GM19463 (cell line): ENCODE data around the gene NDUFA7.
"Not testable (repeated sequence)": the region's sequence is repeated elsewhere in the genome, so short reads cannot be mapped to it uniquely, and the experiment has no call there.

Experiments
- ATAC-seq: cut with Tn5 transposase; IDR thresholded peaks from one replicate; pipeline ENCODE4 v1.9.1; 2021; ENCODE audit warnings: mild to moderate bottlenecking, moderate library complexity; ENCODE audit not compliant: unreplicated experiment

The NDUFA7 gene

GRCh38 chr19:8321067-8321985, at the start of gene NDUFA7, which contains the start of gene RPS28:
Gene NDUFA7, minus strand, starts transcription at chr19:8321375. Its CDS starts 17 bp downstream, at chr19:8321358.
Gene RPS28, plus strand, starts transcription at chr19:8321496. Its CDS starts 35 bp downstream, at chr19:8321531.
- ATAC-seq: peak; percentile 91

- ATAC-seq: no peak
Observed at GRCh38 chr19:8370176-8371010, 49.2 kb upstream of the NDUFA7 start.

- ATAC-seq: no peak
Observed at GRCh38 chr19:8367327-8368001, 46.3 kb upstream of the NDUFA7 start.

GRCh38 chr19:8366961-8367326, 45.8 kb upstream of the NDUFA7 start:
- no peak for ATAC-seq

GRCh38 chr19:8366121-8366581, 45.0 kb upstream of the NDUFA7 start:
- ATAC-seq: no peak

GRCh38 chr19:8363803-8364771, 42.9 kb upstream of the NDUFA7 start, which contains the start of gene ANGPTL4:
Gene ANGPTL4, plus strand, starts transcription at chr19:8364155. Its CDS starts 167 bp downstream, at chr19:8364322.
- ATAC-seq: no peak

GRCh38 chr19:8361921-8362793, 41.0 kb upstream of the NDUFA7 start:
- ATAC-seq: no peak

- no peak for ATAC-seq
Observed at GRCh38 chr19:8360196-8360595, 39.0 kb upstream of the NDUFA7 start.

GRCh38 chr19:8358948-8359347, 37.8 kb upstream of the NDUFA7 start:
- ATAC-seq: no peak

GRCh38 chr19:8357007-8357521, 35.9 kb upstream of the NDUFA7 start:
- no peak for ATAC-seq

GRCh38 chr19:8355631-8356402, 34.6 kb upstream of the NDUFA7 start:
- no peak for ATAC-seq

- not testable (repeated sequence) for ATAC-seq
Observed at GRCh38 chr19:8352845-8353244, 31.7 kb upstream of the NDUFA7 start.

- no peak for ATAC-seq
Observed at GRCh38 chr19:8352134-8352827, 31.1 kb upstream of the NDUFA7 start.

- not testable (repeated sequence) for ATAC-seq
Observed at GRCh38 chr19:8349629-8350372, 28.6 kb upstream of the NDUFA7 start.

GRCh38 chr19:8343483-8343844, 22.3 kb upstream of the NDUFA7 start:
- no peak for ATAC-seq

- ATAC-seq: peak; percentile 95
Observed at GRCh38 chr19:8342684-8343482, 21.7 kb upstream of the NDUFA7 start, which contains the start of gene KANK3. Gene KANK3, minus strand, starts transcription at chr19:8343262. Its CDS starts 5,434 bp downstream, at chr19:8337828.
